Ovary (tissue), 9 donors: Measurements from ENCODE around the gene CNTFR. TPM values are rescaled to one million over a fixed set of nuclear protein-coding genes. Genes with fewer than 3 reads are reported as not detected.

Source experiments
- DNase-seq, 5 donors: peaks; one replicate each; pipeline ENCODE4 v3.0.0-alpha.2; 2019 to 2020
- H3K27ac ChIP-seq, 2 donors: fragments of 200-600 bp; one replicate each; pipeline versions ENCODE4 v1.5.1 to v1.8.0; 2019 to 2022
- H3K27me3 ChIP-seq: fragments of 200-600 bp; one replicate; pipeline ENCODE4 v1.8.0; 2022
- H3K36me3 ChIP-seq: fragments of 200-600 bp; sonication (generic); one replicate; pipeline ENCODE4 v1.5.1; 2019
- H3K4me1 ChIP-seq: one replicate; pipeline ENCODE4 v1.8.1; 2013; ENCODE audit warnings: mild to moderate bottlenecking, moderate library complexity; ENCODE audit not compliant: insufficient read depth
- H3K4me3 ChIP-seq: fragments of 200-600 bp; sonication (generic); one replicate; pipeline ENCODE4 v1.5.1; 2017
- H3K9me3 ChIP-seq, 2 donors: fragments of 200-600 bp in 1 of 2; sonication (generic) in 1 of 2; one replicate each; pipeline versions ENCODE4 v1.5.1 to v1.8.1; 2013 to 2019; ENCODE audit warnings: mild to moderate bottlenecking in 1 of 2, moderate library complexity in 1 of 2
- CTCF ChIP-seq, 3 donors: fragments of 450-650 bp in 2 of 3; fragments of 200-600 bp in 1 of 3; IDR thresholded peaks; one replicate each; pipeline versions ENCODE4 v1.5.1 to v1.8.0; 2016 to 2022; ENCODE audit warnings: antibody characterized with exemption in 3 of 3, mild to moderate bottlenecking in 1 of 3
- EP300 ChIP-seq: sonication (generic); formaldehyde crosslinking; IDR thresholded peaks from one replicate; pipeline ENCODE4 v1.6.1; 2017; ENCODE audit warnings: antibody characterized with exemption
- POLR2A ChIP-seq: fragments of 450-650 bp; IDR thresholded peaks from one replicate; pipeline ENCODE4 v1.6.1; 2017; ENCODE audit warnings: antibody characterized with exemption, mild to moderate bottlenecking, moderate library complexity
- WGBS, 3 donors: extraction: QIAGEN DNeasy Blood & Tissue Kit in 1 of 3; methylation state at CpG; one replicate each; pipeline versions ENCODE4 v1.1.5 to v1.1.7; 2013 to 2017; 5-methylcytosine and 5-hydroxymethylcytosine counted together
- intact Hi-C, 4 donors: fragments of 100-400 bp; cut with DNase I; formaldehyde crosslinking; loops; one replicate each; pipeline versions ENCODE4 v1.11.0 to v1.15.1; 2022 to 2023
- polyA plus RNA-seq, 2 donors: library from polyadenylated mRNA; stranded (reverse); fragments of 200-250 nt in 1 of 2; fragments of 350-450 nt in 1 of 2; fragmentation: Illumina TruSeq in 1 of 2; extraction: RNeasy Lipid Tissue Mini Kit (QIAGEN cat#74804) in 1 of 2; gene quantifications; one replicate each; pipeline ENCODE4 v1.2.3, GENCODE V29; 2013 to 2014
- total RNA-seq, 7 donors: library from RNA; depleted of rRNA in 2 of 7; stranded (reverse); fragments of >200 nt in 2 of 7; fragmentation: NEBNext Ultra II Directional in 3 of 7; extraction: Animal tissue kit (Norgen Biotek cat#: 25700) in 3 of 7; gene quantifications; one replicate each; pipeline versions ENCODE4 v1.1.0 to v1.2.4, GENCODE V29; 2016 to 2023
- donor health status: DM: no; HTN: no; CAD: no; lungs with moderate emphysema.
- donor health status: DM: no; HTN: no; CAD: no.
- donor health status: Bipolar disorder and iron deficiency.
- donor health status: DM: yes; HTN: yes; CAD: no.
- donor health status: DM: no; HTN: no; CAD: no.
- donor health status: DM: yes; HTN: yes; CAD: no.

Gene CNTFR
- total and polyA plus RNA-seq, 9 donors = 1.2 to 4.7 (median 2.6) TPM

GRCh38 chr9:34636791-34637355, 47.3 kb upstream of the CNTFR start:
- Histone ChIP-seq H3K27ac (peak overlapping the region in 1 of 2 donors; percentile 77), H3K4me1 (peaks cover 8% of the 10 kb centered on the region), H3K4me3 (peak overlapping the region; percentile 65), H3K9me3 (no peaks in the 10 kb centered on the region), H3K36me3 (no peaks in the 10 kb centered on the region), H3K27me3 (no peaks in the 10 kb centered on the region)
- peak in 2 of 5 donors; percentile 51 to 52 for DNase-seq
- no peak for TF ChIP-seq EP300
- no peak for TF ChIP-seq CTCF (IDR thresholded peaks at IDR 0.05)
- TF ChIP-seq POLR2A = no peak
- intact Hi-C loops = loop anchor here in 1 of 4 donors (5.0 kb wide), 1 partner anchor 65 kb away; no protein-coding TSS in a partner anchor
- 4 to 7% (median 5%) methylated on average over 22 to 23 of the region's 23 CpGs for WGBS, 3 donors

GRCh38 chr9:34635556-34635955, 46.0 kb upstream of the CNTFR start:
- Histone ChIP-seq H3K4me1 (peaks cover 8% of the 10 kb centered on the region), H3K36me3 (no peaks in the 10 kb centered on the region), H3K27ac (no peak overlapping the region), H3K9me3 (no peaks in the 10 kb centered on the region), H3K4me3 (no peak overlapping the region), H3K27me3 (no peaks in the 10 kb centered on the region)
- intact Hi-C loops = loop anchor here in 1 of 4 donors (5.0 kb wide), 1 partner anchor 67 kb away; no protein-coding TSS in a partner anchor
- TF ChIP-seq POLR2A (no peak), EP300 (no peak), CTCF (IDR thresholded peaks at IDR 0.05) (no peak)
- no peak for DNase-seq
- WGBS, 3 donors = 91 to 94% (median 92%) methylated on average over 14 of the region's 14 CpGs

GRCh38 chr9:34634551-34635248, 45.2 kb upstream of the CNTFR start:
- H3K9me3 ChIP-seq = no peaks in the 10 kb centered on the region
- no peak for TF ChIP-seq POLR2A

GRCh38 chr9:34633851-34634550, 44.5 kb upstream of the CNTFR start:
- 19 to 20% (median 19%) methylated on average over 3 of the region's 3 CpGs for WGBS, 3 donors

More at GRCh38 chr9:34634551-34635248, 45.2 kb upstream of the CNTFR start:
- Histone ChIP-seq H3K27me3 (no peaks in the 10 kb centered on the region), H3K36me3 (no peaks in the 10 kb centered on the region), H3K4me3 (no peak overlapping the region), H3K4me1 (peaks cover 8% of the 10 kb centered on the region), H3K27ac (no peak overlapping the region)
- intact Hi-C loops = loop anchor here in 1 of 4 donors (5.0 kb wide), 1 partner anchor 68 kb away; no protein-coding TSS in a partner anchor
- 69 to 79% (median 72%) methylated on average over 3 of the region's 3 CpGs for WGBS, 3 donors
- no peak for DNase-seq

More at GRCh38 chr9:34633851-34634550, 44.5 kb upstream of the CNTFR start:
- no peaks in the 10 kb centered on the region for H3K9me3 ChIP-seq
- H3K4me3 ChIP-seq = no peak overlapping the region
- intact Hi-C loops = no loop called here
- no peaks in the 10 kb centered on the region for H3K36me3 ChIP-seq
- DNase-seq = peak; percentile 54 to 74 (median 68)
- no peak overlapping the region for H3K27ac ChIP-seq
- H3K27me3 ChIP-seq = no peaks in the 10 kb centered on the region
- peaks cover 8% of the 10 kb centered on the region for H3K4me1 ChIP-seq
- TF ChIP-seq CTCF (IDR thresholded peaks at IDR 0.05) (peak; percentile 63 to 73 (median 68)), EP300 (no peak), POLR2A (no peak)
